ENCODE measurements around the gene PAWR.

GRCh38 chr12:79537675-79538074, 153.1 kb downstream of the PAWR start:
- TF ChIP-seq CTCF (IDR thresholded peaks at IDR 0.05) (no peak), EP300 (IDR thresholded peaks at IDR 0.05) (no peak)
